CD4-positive, alpha-beta T cell treated with Interleukin-1 beta for 1 hour (primary cell): Measurements from ENCODE around the gene CRACR2A.

Source experiments
- DNase-seq, 2 donors: peaks; one replicate each; pipeline ENCODE4 v3.0.0-alpha.2; 2020 to 2022

Gene CRACR2A

GRCh38 chr12:3681595-3682061, 71.3 kb downstream of the CRACR2A start:
- DNase-seq = no peak

- DNase-seq = no peak
Observed at GRCh38 chr12:3680919-3681594, 71.9 kb downstream of the CRACR2A start.

GRCh38 chr12:3679831-3680230, 73.1 kb downstream of the CRACR2A start:
- DNase-seq = no peak

- no peak for DNase-seq
Observed at GRCh38 chr12:3677609-3678008, 75.3 kb downstream of the CRACR2A start.

- DNase-seq = no peak
Observed at GRCh38 chr12:3673981-3674708, 78.8 kb downstream of the CRACR2A start.

GRCh38 chr12:3672113-3672509, 80.8 kb downstream of the CRACR2A start:
- no peak for DNase-seq

GRCh38 chr12:3671330-3672112, 81.4 kb downstream of the CRACR2A start:
- no peak for DNase-seq

GRCh38 chr12:3670083-3670620, 82.8 kb downstream of the CRACR2A start:
- DNase-seq = no peak

- DNase-seq = no peak
Observed at GRCh38 chr12:3669594-3669993, 83.3 kb downstream of the CRACR2A start.

- no peak for DNase-seq
Observed at GRCh38 chr12:3668479-3669165, 84.3 kb downstream of the CRACR2A start.

GRCh38 chr12:3667485-3667884, 85.4 kb downstream of the CRACR2A start:
- DNase-seq = no peak

- no peak for DNase-seq
Observed at GRCh38 chr12:3666441-3666840, 86.5 kb downstream of the CRACR2A start.

GRCh38 chr12:3662521-3662921, 90.4 kb downstream of the CRACR2A start:
- DNase-seq = no peak

- no peak for DNase-seq
Observed at GRCh38 chr12:3661028-3661427, 91.9 kb downstream of the CRACR2A start.

GRCh38 chr12:3658327-3659163, 94.4 kb downstream of the CRACR2A start:
- DNase-seq = peak; percentile 8 to 27

- DNase-seq = no peak
Observed at GRCh38 chr12:3656946-3657622, 95.8 kb downstream of the CRACR2A start.

GRCh38 chr12:3655328-3655900, 97.5 kb downstream of the CRACR2A start:
- peak in 1 of 2 donors; percentile 15 for DNase-seq

- no peak for DNase-seq
Observed at GRCh38 chr12:3651585-3652424, 101.1 kb downstream of the CRACR2A start.

GRCh38 chr12:3647504-3647903, 105.4 kb downstream of the CRACR2A start:
- no peak for DNase-seq
